NK-92 (cell line): ENCODE data around the gene MRPL52.
"Not testable (repeated sequence)": the region's sequence is repeated elsewhere in the genome, so short reads cannot be mapped to it uniquely, and the experiment has no call there.

Experiments used
- DNase-seq: peaks from one replicate; lab custom pipeline; 2025; ENCODE audit not compliant: unreplicated experiment; lab: John Stamatoyannopoulos, UW

The MRPL52 gene

DNA sequence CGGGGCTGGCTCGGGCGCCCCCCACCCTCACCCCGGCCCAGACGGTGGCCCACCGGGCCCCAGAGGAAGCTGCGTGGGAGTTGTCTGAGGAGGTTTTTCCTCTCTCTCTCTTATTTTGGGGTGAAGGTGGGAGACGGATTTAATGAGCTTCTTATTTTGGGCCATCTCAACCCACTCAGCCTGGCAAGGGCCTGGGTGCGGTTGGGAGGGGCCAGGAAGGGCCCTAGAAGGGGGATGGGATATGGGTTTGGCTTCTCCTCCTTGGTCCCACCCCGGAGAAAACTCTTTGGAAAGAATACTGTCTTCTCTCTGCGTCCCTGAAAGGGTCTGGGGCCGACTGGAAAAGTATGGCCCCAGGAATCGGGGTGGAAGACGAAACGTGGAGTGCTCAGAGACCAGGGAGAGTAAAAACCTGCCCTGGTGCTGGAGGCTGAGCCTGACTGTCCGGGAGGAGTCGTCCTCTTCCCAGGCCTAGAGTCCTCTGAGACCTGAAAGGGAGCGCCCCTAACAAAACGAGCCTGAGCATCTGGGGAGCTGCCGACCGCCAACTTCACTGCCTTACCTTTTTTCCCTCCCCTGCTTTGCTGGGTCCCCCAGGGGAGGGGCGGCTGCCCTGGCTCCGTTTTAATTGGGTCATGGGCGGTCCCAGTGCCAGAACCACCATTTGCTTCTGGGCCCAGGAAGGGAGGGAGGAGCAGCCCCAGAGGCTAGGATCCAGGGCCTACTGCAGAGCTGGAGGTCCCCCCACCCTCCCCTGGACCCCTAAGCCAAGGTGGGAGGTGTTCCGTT lies 8.3 kb downstream of the MRPL52 start:
- DNase-seq = no peak

DNA sequence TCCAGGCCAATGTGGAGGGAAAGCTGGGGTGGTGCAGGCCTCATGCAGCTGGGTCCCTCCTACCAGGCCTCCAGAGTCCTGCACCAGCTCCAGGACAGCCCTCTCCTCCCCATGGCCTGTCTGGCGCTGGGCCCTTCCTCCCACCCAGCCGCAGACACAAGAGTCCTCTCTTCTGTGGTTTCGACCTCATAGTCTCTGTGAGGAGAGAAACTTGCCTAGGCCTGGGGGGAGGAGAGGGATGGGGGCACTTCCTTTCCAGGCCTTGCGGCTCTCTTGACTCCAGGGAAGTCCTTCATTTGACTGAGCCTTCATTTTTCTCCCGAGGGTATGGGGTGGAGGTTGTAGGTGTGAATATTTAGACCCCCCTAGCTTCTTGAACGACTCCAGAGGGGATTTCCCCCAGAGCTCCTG lies 8.9 kb downstream of the MRPL52 start:
- DNase-seq = no peak

DNA sequence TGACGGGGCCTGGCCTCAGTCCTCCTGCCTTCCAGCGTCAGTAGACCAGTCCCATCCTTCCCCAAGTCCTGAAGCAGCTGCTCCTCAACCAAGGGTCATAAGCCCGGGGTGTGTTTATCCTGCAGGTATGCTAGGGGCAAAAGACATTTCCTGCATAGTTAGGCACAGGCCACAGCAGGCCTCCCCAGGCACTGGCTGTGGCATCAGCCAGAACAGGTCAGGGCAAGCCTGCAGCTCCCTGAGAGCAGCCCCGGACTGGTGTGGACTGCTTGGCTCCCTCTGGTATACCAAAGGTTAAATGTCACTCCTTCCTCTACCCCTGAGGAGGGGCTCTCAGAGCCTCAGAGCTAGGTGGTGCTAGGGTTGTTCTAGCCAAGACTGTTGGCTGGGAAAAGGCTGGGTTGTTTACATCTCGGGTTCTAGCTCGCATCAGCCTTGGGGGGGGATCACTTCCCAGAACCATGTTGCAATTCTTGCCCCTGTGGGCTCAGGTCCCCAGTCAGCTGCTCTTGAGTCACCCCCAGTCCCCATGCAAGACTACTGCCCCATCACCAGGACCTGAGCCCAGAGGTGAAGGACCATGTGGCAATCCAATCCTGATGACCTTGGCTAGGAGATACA lies 9.6 kb downstream of the MRPL52 start:
- no peak for DNase-seq

DNA sequence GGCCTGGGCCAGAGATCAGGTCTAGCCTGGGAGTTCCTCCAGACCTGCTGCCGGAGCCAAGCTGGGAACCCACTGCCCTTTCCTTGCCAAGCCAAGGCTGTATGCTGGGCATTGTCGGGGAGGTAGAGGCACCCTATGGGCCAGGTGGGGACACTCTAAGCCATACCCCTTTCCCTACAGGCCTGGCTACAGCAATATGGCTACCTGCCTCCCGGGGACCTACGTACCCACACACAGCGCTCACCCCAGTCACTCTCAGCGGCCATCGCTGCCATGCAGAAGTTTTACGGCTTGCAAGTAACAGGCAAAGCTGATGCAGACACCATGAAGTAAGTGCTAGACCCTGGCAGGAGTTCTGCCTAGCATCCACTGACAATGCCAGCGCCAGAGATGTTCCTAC lies 11.6 kb downstream of the MRPL52 start:
- DNase-seq = no peak

DNA sequence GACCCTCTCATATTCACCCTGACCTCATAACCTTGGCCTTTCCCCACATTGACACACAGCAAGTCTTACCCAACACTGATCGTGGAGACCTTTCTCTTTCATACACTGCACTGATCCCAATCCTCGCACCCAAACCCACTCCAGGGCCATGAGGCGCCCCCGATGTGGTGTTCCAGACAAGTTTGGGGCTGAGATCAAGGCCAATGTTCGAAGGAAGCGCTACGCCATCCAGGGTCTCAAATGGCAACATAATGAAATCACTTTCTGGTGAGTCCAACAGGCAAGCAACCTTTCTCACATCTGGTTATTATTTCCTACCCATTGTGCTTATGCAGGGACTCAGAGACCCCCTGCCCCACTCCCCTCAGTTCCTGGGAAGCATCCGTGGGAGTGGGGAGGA lies 12.1 kb downstream of the MRPL52 start:
- DNase-seq = no peak

DNA sequence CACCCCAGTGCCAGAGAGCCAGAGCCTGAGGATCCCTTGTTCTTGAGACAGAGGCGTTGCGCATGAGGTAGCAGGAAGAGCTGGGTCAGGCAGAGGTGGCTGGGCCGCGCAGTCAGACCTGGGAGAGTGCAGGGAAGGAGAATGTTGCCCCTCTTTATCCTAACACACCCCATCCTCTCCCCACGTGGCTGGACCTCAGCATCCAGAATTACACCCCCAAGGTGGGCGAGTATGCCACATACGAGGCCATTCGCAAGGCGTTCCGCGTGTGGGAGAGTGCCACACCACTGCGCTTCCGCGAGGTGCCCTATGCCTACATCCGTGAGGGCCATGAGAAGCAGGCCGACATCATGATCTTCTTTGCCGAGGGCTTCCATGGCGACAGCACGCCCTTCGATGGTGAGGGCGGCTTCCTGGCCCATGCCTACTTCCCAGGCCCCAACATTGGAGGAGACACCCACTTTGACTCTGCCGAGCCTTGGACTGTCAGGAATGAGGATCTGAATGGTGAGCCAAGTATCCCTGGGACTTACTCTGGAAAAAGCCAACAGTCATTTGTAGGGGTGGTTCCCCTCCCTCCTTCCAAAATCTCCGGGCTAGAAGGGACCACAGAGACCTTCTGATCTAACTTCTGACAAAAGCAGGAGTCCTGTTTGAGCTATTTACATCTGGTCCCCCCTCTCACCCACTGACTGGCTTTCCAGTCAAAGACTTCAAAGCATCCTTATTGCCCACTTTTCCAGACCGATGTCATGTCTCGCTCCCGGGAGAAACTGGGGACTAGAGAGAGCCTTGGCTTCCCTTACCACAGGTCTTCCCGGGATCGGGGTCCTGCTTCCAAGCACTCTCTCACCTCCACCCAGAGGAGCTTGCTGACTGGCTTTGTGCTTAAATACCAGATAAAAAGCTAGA lies 12.8 kb downstream of the MRPL52 start:
- DNase-seq = no peak

DNA sequence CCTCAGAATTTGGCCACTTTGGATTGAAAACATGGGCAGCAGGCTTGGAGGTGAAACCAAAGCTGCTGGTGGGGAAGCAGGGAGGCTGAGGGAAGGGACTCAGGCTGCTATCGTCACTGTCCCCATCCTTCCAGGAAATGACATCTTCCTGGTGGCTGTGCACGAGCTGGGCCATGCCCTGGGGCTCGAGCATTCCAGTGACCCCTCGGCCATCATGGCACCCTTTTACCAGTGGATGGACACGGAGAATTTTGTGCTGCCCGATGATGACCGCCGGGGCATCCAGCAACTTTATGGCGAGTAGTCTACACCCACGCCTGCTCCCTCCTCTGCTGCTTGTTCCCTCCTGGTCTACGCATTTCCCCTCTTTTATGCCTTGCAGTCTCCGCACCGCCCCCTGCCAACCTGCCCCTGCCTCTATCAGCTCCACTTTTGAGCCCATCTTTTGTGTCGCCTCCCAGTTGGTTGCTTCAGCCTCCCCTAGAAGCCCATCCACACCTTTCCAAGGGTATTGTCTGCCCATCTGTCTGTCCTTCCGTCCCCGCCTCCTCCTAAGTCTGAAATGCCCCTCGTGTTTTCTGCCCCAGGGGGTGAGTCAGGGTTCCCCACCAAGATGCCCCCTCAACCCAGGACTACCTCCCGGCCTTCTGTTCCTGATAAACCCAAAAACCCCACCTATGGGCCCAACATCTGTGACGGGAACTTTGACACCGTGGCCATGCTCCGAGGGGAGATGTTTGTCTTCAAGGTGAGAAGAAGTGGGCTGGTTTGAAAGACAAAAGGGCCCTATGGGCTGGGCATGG lies 13.6 kb downstream of the MRPL52 start:
- no peak for DNase-seq

DNA sequence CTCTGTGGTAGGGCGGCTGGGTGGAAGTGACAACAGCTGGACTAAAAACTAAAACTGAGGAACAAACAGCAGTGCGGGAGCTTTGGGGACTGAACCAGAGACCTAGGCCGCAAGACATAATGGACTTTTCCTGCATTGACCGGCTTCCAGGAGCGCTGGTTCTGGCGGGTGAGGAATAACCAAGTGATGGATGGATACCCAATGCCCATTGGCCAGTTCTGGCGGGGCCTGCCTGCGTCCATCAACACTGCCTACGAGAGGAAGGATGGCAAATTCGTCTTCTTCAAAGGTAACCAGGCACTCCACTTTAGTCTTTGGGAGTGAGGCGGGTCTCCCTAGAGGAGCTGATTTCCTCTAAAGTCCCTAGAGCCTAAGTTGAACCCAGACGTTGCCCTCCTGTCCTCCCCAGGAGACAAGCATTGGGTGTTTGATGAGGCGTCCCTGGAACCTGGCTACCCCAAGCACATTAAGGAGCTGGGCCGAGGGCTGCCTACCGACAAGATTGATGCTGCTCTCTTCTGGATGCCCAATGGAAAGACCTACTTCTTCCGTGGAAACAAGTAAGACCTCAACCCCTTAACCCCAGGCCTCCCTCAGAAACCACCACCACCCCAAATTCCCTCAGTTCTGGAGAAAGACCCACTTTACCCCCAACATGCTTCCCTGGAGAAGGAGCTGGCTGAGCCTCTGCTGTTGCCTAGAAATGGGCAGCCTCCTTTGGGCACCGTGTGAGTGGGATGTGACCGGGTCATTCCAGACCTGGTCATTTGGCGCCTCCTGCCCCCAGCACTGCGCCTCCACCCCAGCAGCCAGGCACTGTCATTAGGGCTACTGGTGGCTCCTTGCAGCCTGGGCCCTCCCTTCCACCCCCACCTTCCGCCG lies 14.8 kb downstream of the MRPL52 start:
- DNase-seq = no peak

DNA sequence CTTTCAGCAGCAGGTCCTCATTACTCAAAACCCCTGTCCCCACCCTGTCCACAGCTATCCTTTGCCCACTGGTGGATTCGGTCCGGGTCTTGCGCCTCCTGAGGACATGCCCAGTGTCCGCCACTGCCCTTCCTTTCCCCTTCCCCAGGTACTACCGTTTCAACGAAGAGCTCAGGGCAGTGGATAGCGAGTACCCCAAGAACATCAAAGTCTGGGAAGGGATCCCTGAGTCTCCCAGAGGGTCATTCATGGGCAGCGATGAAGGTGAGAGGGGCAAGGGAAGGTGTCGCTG lies 15.4 kb downstream of the MRPL52 start:
- DNase-seq = no peak

DNA sequence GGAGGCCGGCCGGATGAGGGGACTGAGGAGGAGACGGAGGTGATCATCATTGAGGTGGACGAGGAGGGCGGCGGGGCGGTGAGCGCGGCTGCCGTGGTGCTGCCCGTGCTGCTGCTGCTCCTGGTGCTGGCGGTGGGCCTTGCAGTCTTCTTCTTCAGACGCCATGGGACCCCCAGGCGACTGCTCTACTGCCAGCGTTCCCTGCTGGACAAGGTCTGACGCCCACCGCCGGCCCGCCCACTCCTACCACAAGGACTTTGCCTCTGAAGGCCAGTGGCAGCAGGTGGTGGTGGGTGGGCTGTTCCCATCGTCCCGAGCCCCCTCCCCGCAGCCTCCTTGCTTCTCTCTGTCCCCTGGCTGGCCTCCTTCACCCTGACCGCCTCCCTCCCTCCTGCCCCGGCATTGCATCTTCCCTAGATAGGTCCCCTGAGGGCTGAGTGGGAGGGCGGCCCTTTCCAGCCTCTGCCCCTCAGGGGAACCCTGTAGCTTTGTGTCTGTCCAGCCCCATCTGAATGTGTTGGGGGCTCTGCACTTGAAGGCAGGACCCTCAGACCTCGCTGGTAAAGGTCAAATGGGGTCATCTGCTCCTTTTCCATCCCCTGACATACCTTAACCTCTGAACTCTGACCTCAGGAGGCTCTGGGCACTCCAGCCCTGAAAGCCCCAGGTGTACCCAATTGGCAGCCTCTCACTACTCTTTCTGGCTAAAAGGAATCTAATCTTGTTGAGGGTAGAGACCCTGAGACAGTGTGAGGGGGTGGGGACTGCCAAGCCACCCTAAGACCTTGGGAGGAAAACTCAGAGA lies 16.3 kb downstream of the MRPL52 start:
- DNase-seq = no peak

DNA sequence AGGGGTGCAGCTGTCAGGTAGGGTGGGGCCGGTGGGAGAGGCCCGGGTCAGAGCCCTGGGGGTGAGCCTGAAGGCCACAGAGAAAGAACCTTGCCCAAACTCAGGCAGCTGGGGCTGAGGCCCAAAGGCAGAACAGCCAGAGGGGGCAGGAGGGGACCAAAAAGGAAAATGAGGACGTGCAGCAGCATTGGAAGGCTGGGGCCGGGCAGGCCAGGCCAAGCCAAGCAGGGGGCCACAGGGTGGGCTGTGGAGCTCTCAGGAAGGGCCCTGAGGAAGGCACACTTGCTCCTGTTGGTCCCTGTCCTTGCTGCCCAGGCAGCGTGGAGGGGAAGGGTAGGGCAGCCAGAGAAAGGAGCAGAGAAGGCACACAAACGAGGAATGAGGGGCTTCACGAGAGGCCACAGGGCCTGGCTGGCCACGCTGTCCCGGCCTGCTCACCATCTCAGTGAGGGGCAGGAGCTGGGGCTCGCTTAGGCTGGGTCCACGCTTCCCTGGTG lies 17.2 kb downstream of the MRPL52 start:
- DNase-seq = no peak

DNA sequence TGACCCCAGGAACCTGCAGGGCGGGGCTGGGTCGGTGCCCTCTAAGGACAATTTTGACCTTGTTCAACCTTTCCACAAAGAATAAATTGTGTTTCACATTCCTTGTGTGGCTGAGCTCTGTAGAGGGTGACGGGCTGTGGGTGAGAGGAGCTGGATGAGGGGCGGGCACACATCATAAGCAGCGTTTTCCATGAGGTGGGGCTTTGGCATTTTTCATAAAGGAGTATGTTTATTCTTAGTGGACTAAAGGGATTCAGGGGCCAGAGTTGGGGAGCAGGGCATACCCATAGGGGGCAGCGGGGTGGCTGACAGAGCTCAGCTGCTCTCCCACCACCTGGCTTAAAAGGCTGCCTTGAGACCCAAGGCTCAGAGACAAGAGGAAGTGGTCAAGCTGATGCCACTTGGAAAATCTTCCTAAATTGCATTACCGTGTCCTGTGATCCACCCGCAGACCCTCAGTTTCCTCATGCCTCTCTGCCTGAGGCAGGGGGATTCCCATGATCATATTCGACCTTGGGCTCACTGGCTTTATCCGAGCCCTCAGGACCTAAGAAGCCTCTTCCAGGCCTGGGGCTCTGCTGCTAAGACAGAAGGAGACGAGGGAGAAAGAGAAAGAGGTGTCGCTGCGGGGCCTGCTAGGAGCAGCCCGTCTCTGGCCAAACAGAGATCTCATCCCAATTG lies 18.1 kb downstream of the MRPL52 start:
- DNase-seq = no peak

DNA sequence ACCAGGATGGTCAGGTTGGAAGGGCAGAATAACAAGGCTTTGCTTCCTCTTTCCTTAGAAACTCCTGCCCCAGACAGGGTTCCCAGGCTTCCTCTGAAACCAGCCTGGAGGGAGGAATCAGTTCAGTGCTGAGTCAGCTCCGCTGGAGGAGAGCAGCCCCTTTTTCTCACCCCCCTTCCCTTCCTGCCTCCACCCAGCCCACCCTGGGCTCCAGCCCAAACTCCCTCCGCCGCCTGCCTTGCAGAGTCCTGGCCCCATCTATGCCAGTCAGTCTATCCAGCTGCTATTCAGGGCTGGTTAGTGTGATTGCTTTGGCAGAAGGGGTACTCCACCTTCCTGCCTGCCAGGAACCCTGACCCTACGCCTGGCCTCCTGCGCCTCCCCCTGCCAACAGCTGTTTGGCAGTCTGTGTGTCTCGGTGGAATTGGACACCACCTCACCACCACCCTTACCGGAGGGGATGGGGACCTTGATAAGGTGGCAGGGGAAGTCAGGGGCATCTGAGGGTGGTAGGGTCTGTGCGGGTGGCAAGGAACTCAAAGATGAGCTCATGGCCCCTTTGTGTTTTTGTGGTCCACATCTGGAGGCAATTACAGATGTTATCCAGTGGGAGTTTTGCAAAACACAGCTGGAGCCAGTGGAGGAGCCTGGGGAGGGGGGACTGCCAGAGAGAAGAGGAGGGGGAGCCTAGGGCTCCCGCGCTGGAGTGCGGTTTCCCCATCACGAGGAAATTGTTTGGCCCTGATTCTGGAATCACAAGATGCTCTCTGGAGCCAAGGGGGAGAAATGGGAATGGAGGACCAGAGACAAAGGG lies 18.9 kb downstream of the MRPL52 start:
- DNase-seq = no peak

DNA sequence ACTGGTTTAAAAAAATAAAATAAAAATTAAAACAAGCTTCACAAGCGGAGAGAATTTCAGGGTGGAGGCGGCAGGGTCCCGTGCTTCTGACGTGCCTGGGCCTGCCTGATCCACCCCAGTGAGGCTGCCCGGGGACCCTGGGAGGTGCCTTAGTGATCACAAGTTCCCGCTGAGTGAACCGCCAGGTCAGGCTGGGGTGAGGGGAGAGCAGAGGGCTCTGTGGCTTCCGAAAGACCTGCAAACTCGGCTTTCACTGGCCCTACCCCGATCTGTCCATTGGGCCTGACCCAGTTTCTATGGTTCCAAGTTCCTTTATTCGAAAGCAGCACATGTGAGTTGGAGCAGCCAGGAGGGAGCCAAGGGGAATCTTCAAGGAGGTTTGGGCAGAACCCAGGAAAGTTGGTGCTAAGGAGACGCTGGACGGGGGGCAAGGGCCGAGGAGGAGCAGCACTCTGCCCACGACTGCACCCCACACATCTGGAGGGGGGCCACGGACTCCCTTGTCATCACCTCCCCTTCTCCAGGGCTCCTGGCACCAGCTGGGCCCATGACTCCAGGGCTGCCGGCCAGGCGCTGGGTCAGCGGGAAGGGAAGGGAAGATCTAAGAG lies 19.6 kb downstream of the MRPL52 start:
- no peak for DNase-seq

DNA sequence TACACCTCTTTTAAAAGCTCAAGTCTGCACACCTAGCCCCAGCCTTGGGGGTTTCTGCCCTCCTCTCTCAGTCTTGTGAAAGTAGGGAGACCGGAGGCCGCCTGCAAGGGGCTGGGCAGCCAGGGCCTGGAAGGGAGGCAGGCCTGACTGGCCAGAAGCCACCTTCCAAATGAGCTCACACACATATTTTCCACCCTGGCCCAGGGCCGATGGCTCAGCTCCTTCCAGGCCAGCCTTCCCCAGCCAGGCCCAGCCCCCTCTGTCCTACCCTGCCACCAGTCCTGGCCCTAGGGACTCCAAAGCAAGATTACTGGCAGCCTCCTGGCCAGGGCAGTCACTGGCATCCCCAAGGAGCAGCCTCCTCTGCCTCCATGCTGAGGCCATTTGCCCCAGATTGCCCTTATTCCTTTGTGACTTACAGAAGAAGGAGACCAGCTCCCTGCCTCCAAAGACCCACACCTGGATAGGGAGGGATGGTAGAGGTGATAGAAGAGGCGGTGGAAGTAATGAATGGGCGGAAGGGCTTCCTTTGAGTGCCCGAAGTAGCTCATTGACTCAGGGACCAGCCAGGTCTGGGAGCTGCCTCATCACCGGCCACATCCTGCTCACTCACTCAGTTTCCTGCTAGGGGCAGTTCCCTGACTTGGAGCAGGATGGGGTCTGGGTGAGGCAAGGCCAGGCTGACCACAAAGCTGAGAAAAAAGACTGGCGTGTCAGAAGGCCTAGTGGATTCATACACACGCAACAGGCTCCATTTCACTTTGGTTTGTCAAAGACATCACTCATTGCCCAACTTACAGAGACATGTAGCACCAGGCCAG lies 21.5 kb downstream of the MRPL52 start:
- DNase-seq = no peak

DNA sequence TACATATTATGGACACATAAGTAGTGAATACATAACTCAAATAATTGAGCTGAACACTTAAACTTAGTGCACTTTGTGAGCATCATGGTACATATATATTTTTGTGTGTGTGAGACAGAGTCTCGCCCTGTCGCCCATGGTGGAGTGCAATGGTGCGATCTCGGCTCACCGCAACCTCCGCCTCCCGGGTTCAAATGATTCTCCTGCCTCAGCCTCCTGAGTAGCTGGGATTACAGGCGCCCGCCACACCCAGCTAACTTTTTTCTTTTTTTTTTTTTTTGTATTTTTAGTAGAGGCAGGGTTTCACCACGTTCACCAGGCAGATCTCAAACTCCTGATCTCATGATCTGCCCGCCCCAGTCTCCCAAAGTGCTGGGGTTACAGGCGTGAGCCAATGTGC lies 22.5 kb downstream of the MRPL52 start:
- not testable (repeated sequence) for DNase-seq

DNA sequence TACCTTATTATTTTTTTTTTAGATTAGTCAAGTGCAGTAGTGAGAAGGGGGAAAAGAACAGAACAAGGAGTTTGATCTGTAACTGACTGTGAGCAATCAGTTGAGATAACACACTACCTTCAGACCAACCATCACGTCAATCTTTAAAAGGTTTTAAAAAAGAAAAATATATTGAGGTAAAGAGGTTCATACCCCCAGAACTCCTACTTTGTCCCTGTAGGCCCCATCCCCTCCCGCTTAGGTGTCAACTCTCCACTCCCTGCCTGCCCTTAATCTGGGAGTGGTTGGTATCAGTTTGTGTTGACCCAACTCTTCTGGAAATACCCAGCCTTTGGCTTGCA lies 22.9 kb downstream of the MRPL52 start:
- DNase-seq = no peak
